Neural progenitor cell (in vitro differentiated cells): ENCODE results near the gene C8B. TPM values are rescaled to one million over a fixed set of nuclear protein-coding genes. Genes with fewer than 3 reads are reported as not detected.

ENCODE experiments used
- DNase-seq: peaks from one replicate; pipeline ENCODE4 v3.0.0-alpha.2; 2016; ENCODE audit warnings: low spot score
- H2AFZ ChIP-seq: fragments of 200-600 bp; sonication (generic); replicated peaks from 2 replicates; pipeline ENCODE4 v1.6.1; 2016; ENCODE audit warnings: antibody characterized with exemption
- H3F3A ChIP-seq: fragments of 200-600 bp; sonication (generic); 2 replicates; pipeline ENCODE4 v1.6.1; 2016; ENCODE audit warnings: antibody characterized with exemption, low read depth
- H3K27ac ChIP-seq: fragments of 200-600 bp; sonication (generic); 2 replicates; pipeline ENCODE4 v1.5.1; 2016; ENCODE audit warnings: mild to moderate bottlenecking
- H3K27me3 ChIP-seq: fragments of 200-600 bp; sonication (generic); 2 replicates; pipeline ENCODE4 v1.6.1; 2016; ENCODE audit warnings: mild to moderate bottlenecking, moderate library complexity
- H3K36me3 ChIP-seq: fragments of 200-600 bp; sonication (generic); 2 replicates; pipeline ENCODE4 v1.5.1; 2016
- H3K4me1 ChIP-seq: fragments of 200-600 bp; sonication (generic); 2 replicates; pipeline ENCODE4 v1.6.1; 2016; ENCODE audit warnings: mixed run types
- H3K4me2 ChIP-seq: fragments of 200-600 bp; sonication (generic); 2 replicates; pipeline ENCODE4 v1.6.1; 2016
- H3K4me3 ChIP-seq: fragments of 200-600 bp; sonication (generic); 2 replicates; pipeline ENCODE4 v1.5.1; 2016
- H3K79me2 ChIP-seq: fragments of 200-600 bp; sonication (generic); 2 replicates; pipeline ENCODE4 v1.6.1; 2016; ENCODE audit warnings: low read depth
- H3K9ac ChIP-seq: fragments of 200-600 bp; sonication (generic); 2 replicates; pipeline ENCODE4 v1.6.1; 2016
- H3K9me3 ChIP-seq: fragments of 200-600 bp; sonication (generic); 2 replicates; pipeline ENCODE4 v1.5.1; 2016; ENCODE audit warnings: low read depth
- H4K20me1 ChIP-seq: fragments of 200-600 bp; sonication (generic); 2 replicates; pipeline ENCODE4 v1.6.1; 2016; ENCODE audit warnings: low read depth
- H3K27ac Mint-ChIP-seq: 3 replicates; pipeline ENCODE4 v1.8.0; 2021; ENCODE audit warnings: mixed read lengths
- H3K27me3 Mint-ChIP-seq: 2 replicates; pipeline ENCODE4 v1.8.0; 2022; ENCODE audit warnings: low read depth, mild to moderate bottlenecking, inconsistent platforms, moderate library complexity, mixed read lengths; ENCODE audit not compliant: insufficient read depth
- H3K36me3 Mint-ChIP-seq: 3 replicates; pipeline ENCODE4 v1.8.0; 2021; ENCODE audit warnings: mixed read lengths
- H3K4me1 Mint-ChIP-seq: 3 replicates; pipeline ENCODE4 v1.8.0; 2021; ENCODE audit warnings: mixed read lengths
- H3K4me3 Mint-ChIP-seq: 3 replicates; pipeline ENCODE4 v1.8.0; 2021; ENCODE audit warnings: mild to moderate bottlenecking, moderate library complexity, mixed read lengths
- H3K9me3 Mint-ChIP-seq: 3 replicates; pipeline ENCODE4 v1.8.0; 2020; ENCODE audit warnings: mixed read lengths
- EZH2 ChIP-seq: fragments of 200-600 bp; sonication (generic); IDR thresholded peaks from 2 replicates; pipeline ENCODE4 v1.6.1; 2017; ENCODE audit warnings: antibody characterized with exemption, mild to moderate bottlenecking, moderate library complexity
- EZH2phosphoT487 ChIP-seq: fragments of 200-600 bp; sonication (generic); IDR thresholded peaks from 2 replicates; pipeline ENCODE4 v1.6.1; 2017; ENCODE audit warnings: antibody characterized with exemption
- total RNA-seq: library from RNA; depleted of rRNA; stranded (reverse); fragments of >200 nt; gene quantifications from 2 replicates; pipeline ENCODE4 v1.2.3, GENCODE V29; 2015; ENCODE audit warnings: low replicate concordance
- TF ChIP-seq, protein P1 (sequence below): fragments of 200-600 bp; sonication (generic); IDR thresholded peaks from 2 replicates; pipeline ENCODE4 v1.5.1; 2017; ENCODE audit warnings: antibody characterized with exemption, mild to moderate bottlenecking

Gene C8B
- total RNA-seq, 1 donor from 2014 or later: not detected

DNA sequence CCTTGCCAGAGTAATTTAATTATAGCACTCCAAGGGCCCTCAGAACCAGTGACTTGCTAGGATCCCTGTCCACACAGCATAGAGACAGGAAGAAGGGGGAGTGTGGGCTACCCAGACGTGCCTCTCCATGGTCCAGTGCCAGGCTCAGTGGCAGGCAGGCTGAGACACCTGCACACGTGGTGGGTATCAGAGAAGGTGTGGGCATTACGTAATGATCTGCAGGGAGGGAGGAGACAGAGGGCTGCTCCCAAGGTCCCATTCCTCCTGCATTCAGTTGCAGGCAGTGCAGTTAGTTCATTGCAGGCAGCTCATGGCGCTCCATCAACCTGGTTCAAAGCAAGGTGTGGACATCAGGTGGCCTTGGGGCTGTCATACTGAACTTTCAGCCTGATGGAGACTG is 49.9 kb downstream of the C8B start:
- Mint-ChIP-seq H3K36me3 (no peaks in the 10 kb centered on the region), H3K27me3 (peaks cover 4% of the 10 kb centered on the region), H3K4me1 (peaks cover 30% of the 10 kb centered on the region), H3K27ac (no peak overlapping the region), H3K9me3 (peaks cover 4% of the 10 kb centered on the region), H3K4me3 (no peak overlapping the region)
- Histone ChIP-seq H3K4me2 (no peak overlapping the region), H3K79me2 (no peaks in the 10 kb centered on the region), H3K36me3 (no peaks in the 10 kb centered on the region), H2AFZ (no peak overlapping the region), H3K4me1 (peaks cover 26% of the 10 kb centered on the region), H4K20me1 (no peaks in the 10 kb centered on the region), H3K27me3 (no peaks in the 10 kb centered on the region), H3K9me3 (no peaks in the 10 kb centered on the region), H3F3A (peaks cover 9% of the 10 kb centered on the region), H3K27ac (no peak overlapping the region), H3K4me3 (no peak overlapping the region), H3K9ac (no peak overlapping the region)
- TF ChIP-seq EZH2: no peak
- TF ChIP-seq, protein P1, sequence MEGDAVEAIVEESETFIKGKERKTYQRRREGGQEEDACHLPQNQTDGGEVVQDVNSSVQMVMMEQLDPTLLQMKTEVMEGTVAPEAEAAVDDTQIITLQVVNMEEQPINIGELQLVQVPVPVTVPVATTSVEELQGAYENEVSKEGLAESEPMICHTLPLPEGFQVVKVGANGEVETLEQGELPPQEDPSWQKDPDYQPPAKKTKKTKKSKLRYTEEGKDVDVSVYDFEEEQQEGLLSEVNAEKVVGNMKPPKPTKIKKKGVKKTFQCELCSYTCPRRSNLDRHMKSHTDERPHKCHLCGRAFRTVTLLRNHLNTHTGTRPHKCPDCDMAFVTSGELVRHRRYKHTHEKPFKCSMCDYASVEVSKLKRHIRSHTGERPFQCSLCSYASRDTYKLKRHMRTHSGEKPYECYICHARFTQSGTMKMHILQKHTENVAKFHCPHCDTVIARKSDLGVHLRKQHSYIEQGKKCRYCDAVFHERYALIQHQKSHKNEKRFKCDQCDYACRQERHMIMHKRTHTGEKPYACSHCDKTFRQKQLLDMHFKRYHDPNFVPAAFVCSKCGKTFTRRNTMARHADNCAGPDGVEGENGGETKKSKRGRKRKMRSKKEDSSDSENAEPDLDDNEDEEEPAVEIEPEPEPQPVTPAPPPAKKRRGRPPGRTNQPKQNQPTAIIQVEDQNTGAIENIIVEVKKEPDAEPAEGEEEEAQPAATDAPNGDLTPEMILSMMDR: no peak
- TF ChIP-seq EZH2phosphoT487: no peak
- no peak for DNase-seq

DNA sequence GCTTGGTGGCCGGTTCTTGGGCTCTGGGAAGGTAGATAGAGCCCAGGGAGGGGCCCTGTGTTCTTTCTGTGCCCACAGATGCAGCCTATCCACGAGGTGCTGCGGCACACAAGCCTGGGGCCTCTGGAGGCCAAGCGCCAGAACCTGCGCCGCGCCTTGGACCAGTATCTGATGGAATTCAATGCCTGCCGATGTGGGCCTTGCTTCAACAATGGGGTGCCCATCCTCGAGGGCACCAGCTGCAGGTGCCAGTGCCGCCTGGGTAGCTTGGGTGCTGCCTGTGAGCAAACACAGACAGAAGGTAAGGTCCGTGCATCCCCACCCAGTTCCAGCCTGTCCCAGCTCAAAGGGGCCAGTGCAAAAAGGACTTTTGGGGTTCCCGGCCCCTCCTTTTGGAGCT is 53.5 kb downstream of the C8B start:
- Histone ChIP-seq H2AFZ (no peak overlapping the region), H3K4me2 (no peak overlapping the region), H3K9ac (no peak overlapping the region), H3K27ac (no peak overlapping the region), H3F3A (peaks cover 9% of the 10 kb centered on the region), H3K27me3 (no peaks in the 10 kb centered on the region), H3K36me3 (no peaks in the 10 kb centered on the region), H3K4me1 (peaks cover 24% of the 10 kb centered on the region), H4K20me1 (no peaks in the 10 kb centered on the region), H3K79me2 (no peaks in the 10 kb centered on the region), H3K4me3 (no peak overlapping the region), H3K9me3 (no peaks in the 10 kb centered on the region)
- no peak overlapping the region for H3K4me3 Mint-ChIP-seq
- peaks cover 16% of the 10 kb centered on the region for H3K4me1 Mint-ChIP-seq
- peaks cover 4% of the 10 kb centered on the region for H3K9me3 Mint-ChIP-seq
- no peak overlapping the region for H3K27ac Mint-ChIP-seq
- TF ChIP-seq EZH2phosphoT487: no peak
- TF ChIP-seq EZH2: no peak
- TF ChIP-seq, protein P1: no peak
- H3K27me3 Mint-ChIP-seq: no peaks in the 10 kb centered on the region
- no peak for DNase-seq
- H3K36me3 Mint-ChIP-seq: no peaks in the 10 kb centered on the region

DNA sequence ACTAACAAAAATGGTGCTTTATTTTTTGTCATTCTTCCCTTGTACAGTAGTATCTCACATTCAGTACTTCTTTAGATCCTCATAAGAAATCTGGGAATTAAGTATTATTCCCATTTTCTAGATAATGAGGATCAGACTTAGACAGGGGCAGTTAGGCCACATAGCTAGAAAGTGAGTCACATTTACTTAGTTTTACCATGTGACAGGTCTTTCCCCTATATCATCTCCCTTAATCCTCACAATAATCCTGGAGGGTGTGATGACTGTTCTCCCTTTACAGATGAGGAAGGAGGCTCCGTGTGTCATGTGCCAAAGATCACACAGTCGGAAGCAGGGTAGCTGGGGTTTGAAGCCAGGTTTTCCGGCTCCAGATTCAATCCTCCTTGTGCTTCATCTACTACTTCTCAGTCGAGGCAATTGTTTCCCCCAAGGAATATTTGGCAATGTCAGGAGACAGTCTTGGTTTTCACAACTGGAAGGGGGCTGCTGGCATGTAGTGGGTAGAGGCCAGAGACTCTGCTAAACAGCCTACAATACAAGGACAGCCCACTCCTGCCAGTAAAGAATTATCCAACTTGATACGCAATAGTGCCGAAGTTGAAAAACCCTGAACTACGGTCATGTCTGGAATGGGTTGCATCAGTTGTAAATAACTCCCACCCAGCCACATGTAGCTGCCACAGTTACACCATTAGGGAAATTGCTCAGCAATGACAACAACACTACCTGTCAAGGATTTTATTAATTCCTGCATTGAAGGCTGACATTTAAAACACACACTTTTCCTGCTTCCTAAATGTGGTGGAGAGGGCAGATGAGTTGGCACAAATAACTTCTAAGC is 54.5 kb downstream of the C8B start:
- Histone ChIP-seq H3K36me3 (no peaks in the 10 kb centered on the region), H3K79me2 (no peaks in the 10 kb centered on the region), H3K4me3 (no peak overlapping the region), H4K20me1 (no peaks in the 10 kb centered on the region), H3K27me3 (no peaks in the 10 kb centered on the region), H3K4me1 (peaks cover 14% of the 10 kb centered on the region), H2AFZ (no peak overlapping the region), H3K9me3 (no peaks in the 10 kb centered on the region), H3F3A (peaks cover 9% of the 10 kb centered on the region), H3K27ac (no peak overlapping the region), H3K4me2 (no peak overlapping the region), H3K9ac (no peak overlapping the region)
- Mint-ChIP-seq H3K27ac (no peak overlapping the region), H3K4me3 (no peak overlapping the region), H3K4me1 (peaks cover 7% of the 10 kb centered on the region), H3K27me3 (no peaks in the 10 kb centered on the region), H3K36me3 (no peaks in the 10 kb centered on the region), H3K9me3 (peaks cover 4% of the 10 kb centered on the region)
- no peak for DNase-seq
- TF ChIP-seq EZH2phosphoT487: no peak
- TF ChIP-seq, protein P1: no peak
- TF ChIP-seq EZH2: no peak
